Measurements from ENCODE around the gene MAP3K10.
"Not testable (repeated sequence)": the region's sequence is repeated elsewhere in the genome, so short reads cannot be mapped to it uniquely, and the experiment has no call there.

GRCh38 chr19:40219029-40219428, 27.8 kb downstream of the MAP3K10 start:
- TF ChIP-seq CTCF (IDR thresholded peaks at IDR 0.05); SIN3A (IDR thresholded peaks at IDR 0.05; ENCODE audit: borderline replicate concordance, insufficient read depth, low read depth, low read length): not testable (repeated sequence)

All from Panc1 (cell line).